MM.1S (cell line): Measurements from ENCODE around the gene RPTOR.

Source experiments
- DNase-seq: peaks from one replicate; pipeline ENCODE4 v3.0.0-alpha.2; 2015
- H2AFZ ChIP-seq: fragments of 300-600 bp; sonication (generic); 2 replicates; pipeline ENCODE4 v1.6.0; 2016; ENCODE audit warnings: antibody characterized with exemption, low read length
- H3F3A ChIP-seq: fragments of 300-600 bp; sonication (generic); 2 replicates; pipeline ENCODE4 v1.6.1; 2016; ENCODE audit warnings: mild to moderate bottlenecking, antibody characterized with exemption, low read length, moderate library complexity, mixed read lengths; ENCODE audit not compliant: insufficient read depth
- H3K27ac ChIP-seq: fragments of 300-600 bp; sonication (generic); 2 replicates; pipeline ENCODE4 v1.5.1; 2016; ENCODE audit warnings: mild to moderate bottlenecking, low read length
- H3K27me3 ChIP-seq: fragments of 300-600 bp; sonication (generic); replicated peaks from 2 replicates; pipeline ENCODE4 v1.6.0; 2016; ENCODE audit warnings: low read length; ENCODE audit not compliant: insufficient read depth
- H3K36me3 ChIP-seq: fragments of 300-600 bp; sonication (generic); replicated peaks from 2 replicates; pipeline ENCODE4 v1.6.1; 2016; ENCODE audit warnings: mild to moderate bottlenecking, low read length, mixed read lengths; ENCODE audit not compliant: insufficient read depth
- H3K4me1 ChIP-seq: fragments of 300-600 bp; sonication (generic); 2 replicates; pipeline ENCODE4 v1.6.1; 2016; ENCODE audit warnings: low read length, mixed read lengths
- H3K4me2 ChIP-seq: fragments of 300-600 bp; sonication (generic); 2 replicates; pipeline ENCODE4 v1.6.0; 2016; ENCODE audit warnings: low read depth, low read length
- H3K4me3 ChIP-seq: fragments of 300-600 bp; sonication (generic); 2 replicates; pipeline ENCODE4 v1.5.1; 2016; ENCODE audit warnings: low read length, mixed read lengths
- H3K79me2 ChIP-seq: fragments of 300-600 bp; sonication (generic); 2 replicates; pipeline ENCODE4 v1.6.1; 2016; ENCODE audit warnings: mixed run types, low read length, mixed read lengths
- H3K9ac ChIP-seq: fragments of 300-600 bp; sonication (generic); 2 replicates; pipeline ENCODE4 v1.6.1; 2016; ENCODE audit warnings: low read length, mixed read lengths
- H3K9me2 ChIP-seq: fragments of 300-600 bp; sonication (generic); replicated peaks from 2 replicates; pipeline ENCODE4 v1.6.1; 2016; ENCODE audit warnings: mild to moderate bottlenecking, low read length, mixed read lengths; ENCODE audit not compliant: insufficient read depth
- H3K9me3 ChIP-seq: fragments of 300-600 bp; sonication (generic); replicated peaks from 2 replicates; pipeline ENCODE4 v1.6.1; 2016; ENCODE audit warnings: mild to moderate bottlenecking, low read length, mixed read lengths; ENCODE audit not compliant: insufficient read depth
- H4K20me1 ChIP-seq: fragments of 300-600 bp; sonication (generic); 2 replicates; pipeline ENCODE4 v1.6.1; 2016; ENCODE audit warnings: mild to moderate bottlenecking, low read length, moderate library complexity, mixed read lengths; ENCODE audit not compliant: insufficient read depth
- CTCF ChIP-seq: fragments of 300-600 bp; sonication (generic); IDR thresholded peaks from 2 replicates; pipeline ENCODE4 v1.5.1; 2016; ENCODE audit warnings: antibody characterized with exemption, low read length, mixed read lengths
- EZH2 ChIP-seq: fragments of 300-600 bp; sonication (generic); optimal IDR thresholded peaks from 2 replicates; pipeline ENCODE3; 2017; ENCODE audit warnings: low read depth, mild to moderate bottlenecking, antibody characterized with exemption, low read length, mixed read lengths
- EZH2phosphoT487 ChIP-seq: fragments of 300-600 bp; sonication (generic); IDR thresholded peaks from 2 replicates; pipeline ENCODE4 v1.6.1; 2018; ENCODE audit warnings: antibody characterized with exemption, low read length

RPTOR gene

GRCh38 chr17:80887639-80888175 is 343.1 kb downstream of the RPTOR start:
- no peak for DNase-seq
- no peaks in the 10 kb centered on the region for H3K36me3 ChIP-seq
- H3K4me3 ChIP-seq, result no peak overlapping the region
- H3K9me2 ChIP-seq, result no peaks in the 10 kb centered on the region
- TF ChIP-seq EZH2phosphoT487 (no peak), EZH2 (no peak), CTCF (no peak)
- no peak overlapping the region for H3K4me2 ChIP-seq
- no peaks in the 10 kb centered on the region for H3K9me3 ChIP-seq
- H2AFZ ChIP-seq, result no peak overlapping the region
- no peaks in the 10 kb centered on the region for H3K79me2 ChIP-seq
- no peaks in the 10 kb centered on the region for H3K4me1 ChIP-seq
- H3K27me3 ChIP-seq, result no peaks in the 10 kb centered on the region
- no peak overlapping the region for H3K27ac ChIP-seq
- H3K9ac ChIP-seq, result no peak overlapping the region
- no peaks in the 10 kb centered on the region for H4K20me1 ChIP-seq
- H3F3A ChIP-seq, result no peaks in the 10 kb centered on the region

- H3F3A ChIP-seq, result no peaks in the 10 kb centered on the region
- H3K9me3 ChIP-seq, result no peaks in the 10 kb centered on the region
- H3K36me3 ChIP-seq, result no peaks in the 10 kb centered on the region
- DNase-seq, result no peak
- no peaks in the 10 kb centered on the region for H3K27me3 ChIP-seq
- no peak overlapping the region for H3K27ac ChIP-seq
- no peak overlapping the region for H3K9ac ChIP-seq
- H2AFZ ChIP-seq, result no peak overlapping the region
- H3K9me2 ChIP-seq, result no peaks in the 10 kb centered on the region
- no peaks in the 10 kb centered on the region for H4K20me1 ChIP-seq
- no peaks in the 10 kb centered on the region for H3K79me2 ChIP-seq
- no peak overlapping the region for H3K4me3 ChIP-seq
- no peak overlapping the region for H3K4me2 ChIP-seq
- TF ChIP-seq EZH2phosphoT487 (no peak), CTCF (no peak), EZH2 (no peak)
- no peaks in the 10 kb centered on the region for H3K4me1 ChIP-seq
Measured at GRCh38 chr17:80888276-80889160, 343.9 kb downstream of the RPTOR start.

- Histone ChIP-seq H3K27ac (no peak overlapping the region), H3K79me2 (no peaks in the 10 kb centered on the region), H3K27me3 (no peaks in the 10 kb centered on the region), H3K36me3 (no peaks in the 10 kb centered on the region), H3K9ac (no peak overlapping the region), H3K4me2 (no peak overlapping the region), H3K4me1 (no peaks in the 10 kb centered on the region), H3K4me3 (no peak overlapping the region), H2AFZ (no peak overlapping the region), H3F3A (no peaks in the 10 kb centered on the region), H3K9me3 (no peaks in the 10 kb centered on the region), H3K9me2 (no peaks in the 10 kb centered on the region), H4K20me1 (no peaks in the 10 kb centered on the region)
- DNase-seq, result no peak
- TF ChIP-seq EZH2, result no peak
- TF ChIP-seq CTCF, result no peak
- TF ChIP-seq EZH2phosphoT487, result no peak
Measured at GRCh38 chr17:80889231-80890195, 344.9 kb downstream of the RPTOR start.
